ENCODE measurements around the gene NEK4. TPM values are rescaled to one million over a fixed set of nuclear protein-coding genes. Genes with fewer than 3 reads are reported as not detected.

NEK4 gene
- total RNA-seq, 2 experiments from 2014 or later = 12.8 to 15.3 TPM

DNA sequence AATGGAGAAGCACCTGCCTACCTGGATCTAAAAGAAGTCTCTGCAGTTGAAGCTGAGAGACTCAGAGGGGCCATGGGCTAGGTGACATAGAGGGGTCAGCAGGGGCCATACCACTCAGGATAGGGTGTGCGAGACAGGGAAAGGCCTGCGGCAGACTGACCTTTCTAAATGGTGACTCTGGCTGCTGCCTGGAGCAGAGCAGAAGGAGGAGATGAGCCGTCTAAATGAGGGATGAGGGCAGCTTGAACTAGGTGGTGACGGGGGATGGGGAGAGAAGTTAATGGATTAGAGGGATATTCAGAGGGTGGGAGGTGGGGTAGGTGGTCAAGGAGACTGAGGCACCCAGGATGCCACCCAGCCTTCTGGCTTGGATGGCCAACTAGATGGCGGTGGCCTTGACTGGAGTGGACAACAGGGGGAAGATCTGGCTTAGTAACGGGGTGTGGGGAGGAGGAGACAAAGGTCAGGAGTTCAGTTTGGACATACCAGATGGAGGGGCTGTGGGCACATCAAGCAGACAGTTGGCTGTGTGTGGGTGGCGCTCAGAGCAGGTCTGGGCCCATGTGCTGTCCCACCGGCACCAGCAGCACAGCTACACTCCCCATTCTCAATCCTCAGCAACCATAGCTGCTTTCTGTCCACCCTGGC is 3.5 kb upstream of the NEK4 start:
- CTCF ChIA-PET = no interaction called here
- intact Hi-C loops (cut with micrococcal nuclease) = loop anchor here (5.0 kb wide), 2 partner anchors 317 to 483 kb away; partner anchors contain the start of genes NISCH and TKT
- H3K36me3 Mint-ChIP-seq (ENCODE audit: low read depth) = no peaks in the 10 kb centered on the region
- no peak overlapping the region for H3K4me3 Mint-ChIP-seq
- H3K4me1 Mint-ChIP-seq (ENCODE audit: low read depth) = peaks cover 19% of the 10 kb centered on the region
- no peak for DNase-seq
- no peak overlapping the region for H3K27ac Mint-ChIP-seq
- no peaks in the 10 kb centered on the region for H3K27me3 Mint-ChIP-seq (ENCODE audit: low read depth)
- no peaks in the 10 kb centered on the region for H3K9me3 Mint-ChIP-seq

DNA sequence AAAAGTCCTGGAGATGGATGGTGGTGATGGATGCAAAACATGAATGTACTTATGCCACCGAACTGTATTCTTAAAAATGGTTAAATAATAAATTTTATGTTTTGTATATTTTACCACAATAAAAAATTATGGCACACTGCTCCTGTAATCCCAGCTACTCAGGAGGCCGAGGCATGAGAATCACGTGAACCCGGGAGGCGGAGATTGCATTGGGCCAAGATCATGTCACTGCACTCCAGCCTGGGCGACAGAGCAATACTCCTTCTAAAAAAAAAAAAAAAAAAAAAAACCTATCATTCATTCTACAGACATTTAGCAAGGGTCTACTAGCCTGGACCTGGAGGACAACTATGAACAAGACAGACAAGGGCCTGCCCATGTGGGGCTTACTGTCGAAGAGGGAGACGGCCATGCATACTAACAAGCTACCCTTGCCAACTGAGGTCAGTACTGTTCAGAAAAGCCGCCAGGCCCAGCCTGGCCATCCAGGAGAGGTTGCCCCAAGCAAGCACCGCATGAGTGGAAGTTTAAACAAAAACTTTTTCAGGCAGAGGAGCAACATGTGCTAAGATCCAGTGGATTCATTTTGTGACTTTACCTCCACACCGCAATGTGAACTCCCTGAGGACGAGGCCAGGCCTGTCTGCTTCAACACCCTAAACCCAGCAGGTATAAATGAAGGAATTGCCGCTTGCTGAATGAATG is 2.8 kb upstream of the NEK4 start:
- CTCF ChIA-PET = interaction anchor here (0.7 kb wide), 1 partner anchor 158 kb away, joined by 4 read pairs; no protein-coding TSS in a partner anchor
- no peaks in the 10 kb centered on the region for H3K9me3 Mint-ChIP-seq
- no peaks in the 10 kb centered on the region for H3K27me3 Mint-ChIP-seq (ENCODE audit: low read depth)

DNA sequence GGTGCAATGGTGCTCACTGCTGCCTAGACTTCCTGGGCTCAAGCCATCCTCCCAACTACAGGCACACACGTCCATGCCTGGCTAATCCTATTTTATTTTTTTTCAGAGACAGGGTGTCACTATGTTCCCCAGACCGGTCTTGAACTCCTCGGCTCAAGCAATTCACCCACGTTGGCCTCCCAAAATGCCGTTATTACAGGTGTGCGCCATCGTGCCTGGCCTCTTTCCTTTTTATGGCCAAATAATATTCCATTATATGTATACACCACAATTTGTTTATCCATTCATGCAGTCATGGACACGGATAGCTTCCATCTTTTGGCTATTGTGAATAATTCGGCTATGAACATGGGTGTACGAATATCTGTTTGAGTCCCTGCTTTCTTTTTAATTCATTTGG is 962 bp upstream of the NEK4 start:
- Mint-ChIP-seq H3K27ac (no peak overlapping the region), H3K27me3 (ENCODE audit: low read depth) (no peaks in the 10 kb centered on the region), H3K4me1 (ENCODE audit: low read depth) (peaks cover 20% of the 10 kb centered on the region), H3K9me3 (no peaks in the 10 kb centered on the region), H3K4me3 (peak overlapping the region; percentile 96), H3K36me3 (ENCODE audit: low read depth) (peaks cover 2% of the 10 kb centered on the region)
- no peak for DNase-seq
- CTCF ChIA-PET = interaction anchor here (1.2 kb wide), 1 partner anchor 49 kb away, joined by 3 read pairs; no protein-coding TSS in a partner anchor
- intact Hi-C loops (cut with micrococcal nuclease) = loop anchor here (1.0 to 5.0 kb wide), 6 partner anchors 65 to 486 kb away; partner anchors contain the start of genes NISCH, PBRM1, SFMBT1 and SPCS1

More for the DNA sequence above, 2.8 kb upstream of the NEK4 start:
- Mint-ChIP-seq H3K4me1 (ENCODE audit: low read depth) (peaks cover 20% of the 10 kb centered on the region), H3K36me3 (ENCODE audit: low read depth) (no peaks in the 10 kb centered on the region), H3K27ac (no peak overlapping the region), H3K4me3 (no peak overlapping the region)
- DNase-seq = no peak
- intact Hi-C loops (cut with micrococcal nuclease) = loop anchor here (5.0 kb wide), 2 partner anchors 316 to 484 kb away; partner anchors contain the start of genes NISCH and TKT

DNA sequence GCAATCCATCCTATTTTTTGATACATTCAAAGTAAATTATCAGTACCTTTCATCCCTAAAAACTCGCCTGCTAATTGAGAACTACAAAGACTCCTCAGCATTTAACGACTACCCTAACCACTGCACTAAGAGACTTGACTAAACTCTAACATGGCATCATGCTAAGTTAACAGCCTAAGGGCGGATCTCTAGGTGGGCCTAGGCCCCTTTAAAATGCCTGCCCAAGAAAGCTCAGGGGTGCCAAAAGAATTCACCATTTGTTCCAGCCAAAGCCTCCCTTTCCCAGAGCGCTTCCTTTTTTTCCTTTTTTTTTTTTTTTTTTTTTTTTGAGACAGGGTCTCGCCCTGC is 568 bp upstream of the NEK4 start:
- no peaks in the 10 kb centered on the region for H3K9me3 Mint-ChIP-seq
- H3K4me3 Mint-ChIP-seq = peak overlapping the region; percentile 96
- intact Hi-C loops (cut with micrococcal nuclease) = loop anchor here (1.0 to 5.0 kb wide), 6 partner anchors 65 to 486 kb away; partner anchors contain the start of genes NISCH, PBRM1, SFMBT1 and SPCS1
- no peak for DNase-seq
- H3K27me3 Mint-ChIP-seq (ENCODE audit: low read depth) = no peaks in the 10 kb centered on the region
- H3K36me3 Mint-ChIP-seq (ENCODE audit: low read depth) = peaks cover 2% of the 10 kb centered on the region
- H3K27ac Mint-ChIP-seq = peak overlapping the region; percentile 93
- CTCF ChIA-PET = interaction anchor here (0.7 to 1.2 kb wide), 2 partner anchors 50 to 352 kb away, joined by 3 read pairs; no protein-coding TSS in a partner anchor
- peaks cover 20% of the 10 kb centered on the region for H3K4me1 Mint-ChIP-seq (ENCODE audit: low read depth)

DNA sequence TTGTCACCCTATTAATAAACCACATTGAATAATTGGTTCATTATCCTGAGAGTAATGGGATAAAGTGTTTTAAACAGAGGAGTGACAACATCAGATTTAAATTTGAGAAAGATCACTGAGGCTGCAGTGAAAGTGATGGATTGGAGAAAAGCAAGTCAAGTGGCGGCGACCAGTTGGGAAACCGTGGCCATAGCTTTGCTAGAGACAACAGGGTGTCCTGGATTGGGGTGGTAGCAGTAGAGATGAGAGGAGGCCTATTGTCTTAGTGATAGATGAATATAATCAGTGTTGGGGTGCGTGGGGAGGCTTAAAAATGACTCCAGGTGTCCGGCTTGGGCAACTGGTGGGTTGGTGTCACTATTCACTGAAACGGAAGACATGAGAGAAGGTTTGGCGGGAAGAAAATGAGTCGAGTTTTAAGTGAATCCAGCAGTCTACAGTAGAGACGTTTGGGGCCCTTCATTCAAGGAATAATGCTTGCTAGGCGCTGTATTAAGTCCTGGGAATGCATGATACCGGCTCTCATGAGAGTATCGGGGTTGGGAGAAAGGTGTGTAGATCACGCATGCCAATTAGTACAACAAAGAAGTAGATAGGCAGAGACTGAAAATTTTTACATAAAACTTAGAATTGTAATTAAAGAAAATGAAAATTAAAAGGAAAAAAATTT is 819 bp downstream of the NEK4 start:
- CTCF ChIA-PET = interaction anchor here (0.6 to 1.0 kb wide), 2 partner anchors 283 to 342 kb away, joined by 3 to 4 read pairs; no protein-coding TSS in a partner anchor
- Mint-ChIP-seq H3K9me3 (no peaks in the 10 kb centered on the region), H3K27me3 (ENCODE audit: low read depth) (no peaks in the 10 kb centered on the region), H3K27ac (peak overlapping the region; percentile 32), H3K4me1 (ENCODE audit: low read depth) (peaks cover 20% of the 10 kb centered on the region), H3K36me3 (ENCODE audit: low read depth) (peaks cover 4% of the 10 kb centered on the region), H3K4me3 (peak overlapping the region; percentile 96)
- intact Hi-C loops (cut with micrococcal nuclease) = loop anchor here (1.0 to 5.0 kb wide), 5 partner anchors 233 to 487 kb away; partner anchors contain the start of genes NISCH, SFMBT1, TKT and UQCC5
- no peak for DNase-seq

DNA sequence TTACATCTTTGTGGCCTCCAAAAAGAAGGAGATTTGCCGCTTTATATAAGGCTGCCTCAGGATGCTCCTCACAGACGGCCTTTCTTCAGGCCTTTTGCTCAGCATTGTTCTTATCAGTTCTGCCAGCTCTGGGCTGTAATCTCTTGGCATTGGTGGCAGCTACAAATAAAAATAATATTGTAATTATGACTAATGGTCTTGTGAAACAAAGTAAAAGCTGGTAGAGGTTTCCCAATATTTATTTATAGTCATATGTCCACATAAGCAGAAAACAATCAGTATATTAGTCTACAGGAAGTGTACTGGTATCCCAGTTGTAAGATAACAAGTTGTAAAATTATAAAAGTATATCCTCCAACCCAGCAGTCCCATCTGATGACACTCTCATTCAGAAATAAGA is 7.3 kb downstream of the NEK4 start:
- no peaks in the 10 kb centered on the region for H3K9me3 Mint-ChIP-seq
- DNase-seq = no peak

DNA sequence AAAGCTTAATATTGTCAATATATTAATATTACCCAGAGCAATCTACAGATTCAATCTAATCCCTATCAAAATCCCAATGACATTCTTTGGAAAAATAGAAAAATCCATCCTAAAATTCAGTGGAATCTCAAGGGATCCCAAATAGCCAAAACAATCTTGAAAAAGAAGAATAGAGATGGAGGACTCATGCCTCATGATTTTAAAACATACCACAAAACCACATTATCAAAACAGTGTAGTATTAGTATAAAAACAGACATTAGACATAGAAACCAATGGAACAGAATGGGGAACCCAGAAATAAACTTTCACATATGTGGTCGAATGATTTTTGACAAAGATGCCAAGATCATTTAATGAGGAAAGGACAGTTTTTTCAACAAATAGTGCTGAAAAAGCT is 14.6 kb downstream of the NEK4 start:
- no peak overlapping the region for H3K4me3 Mint-ChIP-seq
- no peak overlapping the region for H3K27ac Mint-ChIP-seq
- DNase-seq = no peak
- no peaks in the 10 kb centered on the region for H3K9me3 Mint-ChIP-seq
- CTCF ChIA-PET = no interaction called here
- H3K27me3 Mint-ChIP-seq (ENCODE audit: low read depth) = no peaks in the 10 kb centered on the region
- peaks cover 20% of the 10 kb centered on the region for H3K36me3 Mint-ChIP-seq (ENCODE audit: low read depth)
- intact Hi-C loops (cut with micrococcal nuclease) = no loop called here
- no peaks in the 10 kb centered on the region for H3K4me1 Mint-ChIP-seq (ENCODE audit: low read depth)

More for the DNA sequence above, 7.3 kb downstream of the NEK4 start:
- intact Hi-C loops (cut with micrococcal nuclease) = no loop called here
- CTCF ChIA-PET = interaction anchor here (0.5 to 1.0 kb wide), 3 partner anchors 12 to 56 kb away, joined by 3 to 5 read pairs (median 3); no protein-coding TSS in a partner anchor
- Mint-ChIP-seq H3K27me3 (ENCODE audit: low read depth) (no peaks in the 10 kb centered on the region), H3K27ac (no peak overlapping the region), H3K4me1 (ENCODE audit: low read depth) (no peaks in the 10 kb centered on the region), H3K36me3 (ENCODE audit: low read depth) (peaks cover 19% of the 10 kb centered on the region), H3K4me3 (no peak overlapping the region)

DNA sequence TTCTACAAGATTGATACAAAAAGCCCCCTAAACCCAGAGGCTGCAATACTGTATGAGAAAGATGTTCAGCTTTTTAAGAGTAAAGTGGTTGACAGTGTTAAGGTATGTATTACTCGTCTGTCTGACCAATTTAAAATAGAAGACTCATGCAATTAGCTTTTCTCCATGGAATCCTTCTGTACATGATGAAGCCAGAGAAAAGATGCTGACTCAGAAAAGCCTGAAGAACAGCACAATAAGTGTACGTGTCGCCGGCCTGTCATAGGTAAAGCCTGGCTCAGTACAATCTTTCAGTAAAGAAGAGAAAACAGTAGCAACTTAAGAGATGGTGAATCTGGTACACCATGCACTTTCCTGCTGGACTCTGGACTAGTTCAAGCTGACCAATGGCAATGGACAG is 16.4 kb downstream of the NEK4 start:
- Mint-ChIP-seq H3K4me1 (ENCODE audit: low read depth) (no peaks in the 10 kb centered on the region), H3K27me3 (ENCODE audit: low read depth) (no peaks in the 10 kb centered on the region), H3K9me3 (no peaks in the 10 kb centered on the region), H3K36me3 (ENCODE audit: low read depth) (peaks cover 15% of the 10 kb centered on the region), H3K4me3 (no peak overlapping the region), H3K27ac (no peak overlapping the region)
- intact Hi-C loops (cut with micrococcal nuclease) = no loop called here
- CTCF ChIA-PET = no interaction called here
- no peak for DNase-seq

DNA sequence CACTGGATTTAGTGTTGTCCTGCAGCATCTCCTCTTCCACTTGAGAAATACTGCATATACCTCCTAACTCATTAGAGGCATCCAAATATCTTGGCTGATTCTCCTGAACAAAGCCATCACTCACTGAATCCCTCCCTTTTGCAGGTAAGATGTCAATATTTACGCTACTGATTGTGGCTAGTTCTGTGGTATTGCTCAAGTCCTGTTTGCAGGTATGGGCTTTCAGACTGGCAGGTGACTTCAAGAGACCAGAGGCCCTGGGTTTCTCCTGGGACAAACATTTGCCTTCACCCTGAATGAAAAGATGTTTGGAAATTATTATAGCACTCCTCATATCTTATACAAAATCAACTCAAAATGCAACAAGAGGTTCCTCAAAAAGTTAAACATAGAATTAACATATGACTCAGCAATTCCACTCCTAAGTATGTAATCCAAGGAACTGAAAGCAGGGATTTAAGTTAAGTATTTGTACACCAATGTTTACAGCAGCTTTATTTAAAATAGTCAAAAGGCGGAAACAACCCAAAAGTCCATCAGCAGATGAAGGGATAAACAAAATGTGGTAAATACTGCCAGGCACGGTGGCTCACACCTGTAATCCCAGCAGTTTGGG is 18.6 kb downstream of the NEK4 start:
- CTCF ChIA-PET = no interaction called here
- H3K36me3 Mint-ChIP-seq (ENCODE audit: low read depth) = peaks cover 19% of the 10 kb centered on the region
- no peak for DNase-seq
- H3K4me1 Mint-ChIP-seq (ENCODE audit: low read depth) = no peaks in the 10 kb centered on the region
- no peak overlapping the region for H3K27ac Mint-ChIP-seq
- intact Hi-C loops (cut with micrococcal nuclease) = no loop called here
- no peaks in the 10 kb centered on the region for H3K27me3 Mint-ChIP-seq (ENCODE audit: low read depth)
- H3K4me3 Mint-ChIP-seq = no peak overlapping the region
- H3K9me3 Mint-ChIP-seq = no peaks in the 10 kb centered on the region

DNA sequence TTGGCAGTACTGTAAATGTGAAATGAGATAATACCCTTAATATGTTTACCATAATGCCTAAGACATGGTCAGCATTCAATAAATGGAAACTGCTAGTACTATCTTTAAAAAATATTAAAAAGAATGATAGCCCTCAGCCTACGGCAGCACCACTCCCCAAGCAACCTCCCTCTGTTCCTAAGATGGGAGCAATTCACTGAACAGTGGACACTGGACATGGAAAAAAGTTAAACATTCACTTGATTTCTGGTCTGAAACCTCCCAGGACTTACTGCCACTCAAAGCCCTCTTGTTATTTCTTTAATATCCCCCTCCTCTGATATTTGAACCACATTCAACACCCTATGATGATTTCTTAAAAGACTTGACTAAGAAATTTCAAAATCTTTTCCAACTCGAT is 27.0 kb downstream of the NEK4 start:
- Mint-ChIP-seq H3K27me3 (ENCODE audit: low read depth) (no peaks in the 10 kb centered on the region), H3K9me3 (no peaks in the 10 kb centered on the region), H3K4me1 (ENCODE audit: low read depth) (no peaks in the 10 kb centered on the region), H3K27ac (no peak overlapping the region), H3K4me3 (no peak overlapping the region), H3K36me3 (ENCODE audit: low read depth) (peaks cover 19% of the 10 kb centered on the region)
- CTCF ChIA-PET = interaction anchor here (0.9 to 1.1 kb wide), 5 partner anchors 77 to 338 kb away, joined by 3 to 5 read pairs (median 4); no protein-coding TSS in a partner anchor
- DNase-seq = no peak
- intact Hi-C loops (cut with micrococcal nuclease) = loop anchor here (2.0 kb wide), 1 partner anchor 453 kb away; no protein-coding TSS in a partner anchor

DNA sequence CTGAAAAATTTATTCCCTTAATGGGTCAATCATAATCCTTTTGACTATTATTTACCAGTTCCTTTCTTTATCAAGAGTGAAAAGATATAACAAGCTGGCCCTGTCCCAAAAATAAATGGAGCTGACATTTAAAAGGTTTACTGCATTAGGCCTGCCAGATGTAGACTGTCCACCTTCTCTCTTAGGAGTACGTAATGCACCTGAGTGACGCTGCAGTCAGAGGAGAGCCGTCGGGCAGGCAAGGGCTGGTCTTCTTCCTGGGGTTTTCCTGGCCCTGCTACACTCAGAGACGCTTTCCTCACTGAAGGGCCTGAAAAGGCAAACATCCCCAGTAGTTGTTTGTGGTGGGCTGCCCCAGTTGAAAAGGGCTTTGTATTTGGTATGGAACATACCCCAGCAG is 27.6 kb downstream of the NEK4 start:
- no peak for DNase-seq
- CTCF ChIA-PET = interaction anchor here (0.9 to 1.1 kb wide), 5 partner anchors 78 to 339 kb away, joined by 3 to 5 read pairs (median 4); no protein-coding TSS in a partner anchor
- H3K4me1 Mint-ChIP-seq (ENCODE audit: low read depth) = no peaks in the 10 kb centered on the region
- no peaks in the 10 kb centered on the region for H3K27me3 Mint-ChIP-seq (ENCODE audit: low read depth)
- intact Hi-C loops (cut with micrococcal nuclease) = loop anchor here (2.0 kb wide), 1 partner anchor 454 kb away; no protein-coding TSS in a partner anchor
- peaks cover 13% of the 10 kb centered on the region for H3K36me3 Mint-ChIP-seq (ENCODE audit: low read depth)
- no peak overlapping the region for H3K4me3 Mint-ChIP-seq
- no peaks in the 10 kb centered on the region for H3K9me3 Mint-ChIP-seq
- H3K27ac Mint-ChIP-seq = no peak overlapping the region
